HG02852 (cell line): ENCODE measurements around the gene DIMT1.

Source experiments
- ATAC-seq: cut with Tn5 transposase; IDR thresholded peaks from one replicate; pipeline ENCODE4 v1.9.1; 2021; ENCODE audit warnings: mild to moderate bottlenecking, moderate library complexity; ENCODE audit not compliant: unreplicated experiment

Gene DIMT1

DNA sequence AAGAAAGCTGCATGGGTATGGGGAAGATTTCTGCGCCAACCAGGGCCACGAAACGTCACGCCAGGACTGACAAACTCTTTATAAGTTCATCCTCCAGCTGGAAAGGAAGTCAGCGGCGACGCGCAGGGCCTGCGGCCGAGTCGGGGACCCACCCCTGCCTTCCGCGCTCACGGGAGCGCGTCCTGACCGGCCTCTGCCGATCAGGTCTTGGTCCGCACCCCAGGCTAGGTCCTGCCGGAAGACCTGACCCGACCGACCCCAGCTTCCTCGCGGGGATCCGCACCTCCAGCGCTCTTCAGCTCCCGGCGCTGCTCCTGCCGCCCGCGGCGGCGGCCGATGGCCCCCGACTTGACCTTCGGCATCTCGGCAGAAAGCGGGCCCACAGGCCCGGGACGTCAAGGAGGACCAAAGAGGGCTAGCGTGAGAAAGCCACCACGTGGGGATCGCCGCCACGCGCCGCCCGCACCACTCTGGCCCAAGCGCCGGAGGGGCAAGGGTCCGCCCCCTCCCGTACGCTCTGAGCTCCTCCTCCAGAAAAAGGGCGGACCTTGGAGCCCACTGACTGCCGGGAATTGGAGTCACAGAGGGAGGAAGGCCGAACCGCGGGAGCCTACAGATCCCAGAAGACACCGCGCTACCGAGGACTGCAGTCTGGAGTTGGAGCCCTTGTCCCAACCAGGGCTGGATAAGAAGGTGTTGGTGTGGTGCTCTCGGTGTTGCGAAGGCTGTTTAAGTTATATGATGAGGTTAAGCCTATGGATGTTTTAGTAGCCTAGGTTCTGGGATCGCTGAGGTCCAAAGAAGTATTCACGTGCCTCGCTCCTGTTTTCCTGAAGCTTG is at the start of gene DIMT1:
Gene DIMT1, minus strand, starts transcription at position 495 of the 840 bp plus-strand sequence. Its CDS starts 133 bp downstream, at position 362.
- peak; percentile 95 for ATAC-seq

DNA sequence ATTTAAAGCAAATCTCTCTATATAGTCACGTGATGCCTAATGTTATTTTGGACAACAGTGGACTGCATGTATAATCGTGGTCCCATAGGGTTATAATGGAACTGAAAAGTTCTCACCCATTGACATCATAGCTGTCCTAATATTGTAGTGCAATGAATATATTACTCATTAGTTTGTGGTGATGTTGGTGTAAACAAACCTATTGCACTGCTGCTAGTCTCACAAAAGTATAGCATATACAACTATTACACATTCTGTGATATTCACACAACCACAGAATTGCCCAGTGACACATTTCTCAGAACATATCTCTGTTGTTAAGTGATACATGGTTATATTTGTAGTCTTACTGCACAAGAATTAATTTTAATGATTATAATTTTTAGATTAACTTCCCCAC is 46.6 kb upstream of the DIMT1 start:
- no peak for ATAC-seq

DNA sequence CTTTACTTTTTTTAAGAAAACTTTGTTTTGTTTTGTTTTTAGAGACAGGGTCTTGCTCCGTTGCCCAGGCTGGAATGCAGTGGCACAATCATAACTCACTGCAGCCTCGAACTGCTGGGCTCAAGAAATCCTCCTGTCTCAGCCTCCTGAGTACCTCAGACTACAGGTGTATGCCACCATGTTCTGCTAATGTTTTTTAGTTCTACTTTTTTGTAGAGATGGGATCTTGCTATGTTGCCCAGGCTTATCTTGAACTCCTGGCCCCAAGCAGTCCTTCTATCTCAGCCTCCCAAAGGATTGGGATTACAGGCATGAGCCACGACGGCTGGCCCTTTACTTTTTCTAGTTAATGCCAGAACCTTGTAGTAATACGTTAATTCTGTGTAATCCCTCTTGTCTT is 44.8 kb upstream of the DIMT1 start:
- ATAC-seq, result no peak

DNA sequence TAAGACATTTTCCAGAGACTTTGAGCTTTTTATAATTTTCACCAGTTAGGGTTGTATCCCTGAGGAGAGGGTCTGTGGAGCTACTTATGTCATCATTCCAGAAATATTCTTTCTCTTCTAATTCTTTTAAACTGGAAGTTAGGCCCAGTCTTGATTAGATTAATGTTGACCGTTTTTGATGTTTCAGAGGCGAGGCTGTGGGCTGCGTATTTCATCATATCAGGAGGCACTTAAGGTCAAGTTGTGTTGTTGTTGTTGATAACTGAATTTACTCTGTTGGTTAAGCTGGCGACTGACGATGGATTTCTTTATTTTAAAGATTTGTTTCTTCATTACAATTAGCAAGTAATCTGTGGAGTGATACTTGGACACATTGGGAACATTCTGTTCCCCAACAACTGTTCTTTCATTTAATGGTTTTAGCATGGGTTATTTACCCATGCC is 28.9 kb upstream of the DIMT1 start:
- no peak for ATAC-seq

DNA sequence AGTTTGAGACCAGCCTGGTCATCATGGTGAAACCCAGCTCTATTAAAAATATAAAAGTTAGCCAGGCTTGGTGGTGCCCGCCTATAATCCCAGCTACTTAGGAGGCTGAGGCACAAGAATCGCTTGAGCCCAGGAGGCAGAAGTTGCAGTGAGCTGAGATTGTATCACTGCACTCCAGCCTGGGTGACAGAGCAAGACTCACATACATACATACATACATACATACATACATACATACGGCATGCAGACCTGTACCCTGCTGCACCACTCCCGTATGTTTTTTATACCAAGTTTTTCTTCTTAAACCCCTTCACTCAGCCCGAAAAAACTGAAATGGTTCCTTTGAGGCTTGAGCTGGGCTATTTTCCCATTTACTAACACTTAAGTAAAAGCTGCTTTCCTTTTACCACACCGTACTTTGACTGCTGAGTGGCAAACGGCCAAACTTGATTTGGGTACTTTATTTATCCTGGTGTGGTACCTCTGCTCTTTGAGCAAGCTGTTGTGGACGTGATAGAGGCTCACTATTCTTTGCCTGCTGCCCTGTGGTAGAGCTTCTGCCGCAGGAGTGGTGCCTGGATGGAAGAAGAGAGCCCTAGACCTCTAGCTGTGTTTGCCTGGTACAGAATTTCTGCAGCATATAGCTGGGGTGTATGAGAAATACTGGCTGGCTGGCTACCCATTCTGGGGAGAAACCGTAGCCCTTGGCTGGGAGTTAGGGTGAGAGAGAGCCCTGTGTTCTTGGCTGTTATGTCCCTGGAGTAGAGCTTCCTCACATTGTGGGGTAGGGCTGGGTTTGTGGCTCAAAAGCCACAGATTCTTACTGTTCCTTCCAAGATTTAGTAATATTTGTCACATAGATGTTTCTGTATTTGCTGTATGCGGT is 28.3 kb upstream of the DIMT1 start:
- no peak for ATAC-seq

DNA sequence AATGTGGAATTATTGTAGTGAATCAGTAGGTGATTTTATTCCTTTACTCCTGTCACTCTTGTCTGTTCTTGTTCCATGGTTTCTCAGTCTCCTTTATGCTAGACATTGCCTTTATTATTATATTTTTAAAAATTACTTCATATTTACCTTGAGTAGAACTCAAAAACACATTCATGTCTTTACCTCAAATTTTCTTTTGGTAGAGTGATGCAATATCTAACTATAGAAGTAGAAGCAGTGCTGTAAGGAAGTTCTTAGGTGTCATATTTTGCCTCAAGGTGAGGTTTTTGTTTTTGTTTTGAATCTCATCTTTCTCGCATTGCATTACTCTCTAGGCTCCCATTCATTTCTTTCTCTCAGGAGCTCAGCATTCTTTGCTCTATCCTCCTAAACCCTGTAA is 21.1 kb upstream of the DIMT1 start:
- no peak for ATAC-seq

DNA sequence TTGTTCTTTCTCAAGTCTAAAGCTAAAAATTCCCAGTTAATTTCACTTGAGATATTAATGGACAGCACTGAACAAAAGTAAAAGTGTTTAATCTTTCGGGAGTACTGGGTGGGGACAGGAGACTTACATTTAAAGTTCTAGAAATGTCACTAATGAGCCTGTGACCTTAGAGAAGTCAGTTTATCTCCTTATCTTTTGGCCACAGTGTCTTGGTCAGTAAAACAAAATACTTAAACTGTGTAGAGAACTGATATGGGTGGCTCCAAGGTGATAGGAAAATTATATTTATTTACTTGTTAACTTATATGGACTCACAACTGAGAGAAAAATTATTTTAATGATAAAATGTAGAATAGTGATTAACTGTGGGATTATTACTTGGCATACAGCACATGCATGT is 17.7 kb upstream of the DIMT1 start:
- no peak for ATAC-seq

DNA sequence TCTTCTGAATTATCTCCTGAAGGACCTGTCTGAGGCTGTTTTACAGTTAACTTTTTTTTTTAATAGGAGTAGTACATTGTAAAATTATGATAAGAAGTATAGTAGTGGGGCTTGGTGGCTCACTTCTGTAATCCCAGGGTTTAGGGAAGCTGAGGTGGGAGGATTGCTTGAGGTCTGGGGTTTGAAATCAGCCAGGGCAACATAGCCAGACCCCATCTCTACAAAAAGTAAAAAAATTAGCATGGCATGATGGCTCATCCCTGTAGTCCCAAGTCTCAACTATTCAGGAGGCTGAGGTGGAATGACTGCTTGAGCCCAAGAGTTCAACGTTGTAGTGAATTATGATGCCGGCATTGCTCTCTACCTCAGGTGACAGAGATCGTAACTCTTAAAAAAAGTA is 15.9 kb upstream of the DIMT1 start:
- ATAC-seq, result no peak

DNA sequence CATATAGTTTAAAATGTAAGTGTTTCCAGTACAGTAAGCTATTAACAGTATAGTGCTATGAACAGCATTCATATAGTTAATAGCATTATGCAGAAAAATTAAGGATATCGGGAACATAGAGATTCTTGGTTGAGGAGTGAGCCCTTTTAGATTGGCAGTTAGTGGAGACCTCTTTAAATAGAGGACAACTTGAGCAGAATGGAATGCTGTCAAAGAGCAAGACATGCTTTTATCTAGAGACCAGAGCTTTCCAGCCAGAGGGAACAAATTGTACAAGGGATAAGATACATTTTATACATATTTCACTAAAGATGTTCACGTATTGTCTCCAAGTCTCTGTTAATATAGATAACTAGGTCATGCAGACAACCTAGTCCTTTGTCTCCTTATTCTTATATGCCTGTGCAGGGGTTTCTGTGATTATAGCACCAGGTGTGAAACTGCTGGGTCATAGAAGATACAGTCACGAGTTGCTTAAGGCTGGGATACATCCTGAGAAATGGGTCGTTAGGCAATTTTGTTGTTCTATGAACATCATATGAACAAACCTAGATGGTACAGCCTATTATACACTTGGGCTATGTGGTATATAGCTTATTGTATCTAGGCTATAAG is 14.9 kb upstream of the DIMT1 start:
- ATAC-seq, result no peak

DNA sequence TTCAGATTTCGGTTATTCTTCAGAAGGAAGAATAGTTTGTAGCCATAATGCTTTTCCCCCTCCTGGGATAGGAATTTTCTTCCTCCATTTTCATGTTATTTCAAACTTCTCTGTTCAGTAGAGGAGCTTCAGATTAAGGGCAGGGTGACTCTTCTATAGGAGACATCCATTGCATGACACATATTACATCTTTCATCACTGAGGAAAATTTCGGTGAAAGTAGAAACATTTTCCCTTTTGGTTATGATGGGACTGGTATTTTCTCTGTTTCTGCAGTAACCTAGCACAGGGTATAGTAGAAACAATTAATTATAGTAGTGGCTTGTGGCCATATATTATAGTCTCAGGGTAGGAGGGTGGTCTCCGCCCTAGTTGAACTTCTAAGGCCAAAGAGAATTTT is 10.0 kb upstream of the DIMT1 start:
- ATAC-seq, result no peak

DNA sequence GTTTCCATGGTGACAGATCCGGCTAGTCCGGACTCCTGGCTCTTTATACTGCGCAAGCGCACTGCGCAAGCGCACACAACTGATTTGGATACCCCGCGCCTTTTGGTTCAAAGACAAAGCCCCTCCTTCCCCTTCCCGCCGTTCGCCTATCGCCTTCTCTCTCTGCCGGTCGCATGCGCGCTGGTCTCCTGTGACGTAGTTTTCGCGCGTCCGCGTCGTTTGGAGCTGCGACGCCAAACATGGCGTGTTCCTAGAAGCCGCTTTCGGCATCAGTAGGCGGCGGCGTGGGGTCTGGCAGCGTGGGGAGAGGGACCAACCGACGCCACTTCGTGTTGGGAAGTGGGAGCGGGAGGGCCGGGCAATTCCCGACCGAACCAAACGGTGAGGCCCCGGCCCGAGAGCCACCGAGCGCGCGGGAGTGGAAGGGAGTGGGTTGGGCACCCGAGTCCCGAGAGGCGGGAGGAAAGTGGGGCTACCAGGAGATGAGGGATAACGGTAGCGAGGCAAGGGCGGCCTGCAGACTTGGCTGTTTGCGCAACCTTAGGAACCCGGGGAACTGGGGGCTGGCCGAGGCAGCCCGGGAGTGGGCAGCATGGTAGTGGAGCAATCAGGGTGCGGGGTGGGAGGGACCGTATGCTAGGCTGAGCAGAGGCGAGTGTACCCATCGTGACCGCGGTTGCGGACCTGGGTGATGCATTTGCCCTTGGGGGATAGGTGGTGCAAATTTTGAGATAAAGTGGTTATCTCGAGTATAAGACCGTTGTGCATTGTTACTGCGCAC is 9.0 kb upstream of the DIMT1 start, which contains the start of gene IPO11:
Gene IPO11, plus strand, starts transcription at position 215 of the 781 bp plus-strand sequence. CDS start 24,517 bp downstream, outside the sequence.
- ATAC-seq, result peak; percentile 96

DNA sequence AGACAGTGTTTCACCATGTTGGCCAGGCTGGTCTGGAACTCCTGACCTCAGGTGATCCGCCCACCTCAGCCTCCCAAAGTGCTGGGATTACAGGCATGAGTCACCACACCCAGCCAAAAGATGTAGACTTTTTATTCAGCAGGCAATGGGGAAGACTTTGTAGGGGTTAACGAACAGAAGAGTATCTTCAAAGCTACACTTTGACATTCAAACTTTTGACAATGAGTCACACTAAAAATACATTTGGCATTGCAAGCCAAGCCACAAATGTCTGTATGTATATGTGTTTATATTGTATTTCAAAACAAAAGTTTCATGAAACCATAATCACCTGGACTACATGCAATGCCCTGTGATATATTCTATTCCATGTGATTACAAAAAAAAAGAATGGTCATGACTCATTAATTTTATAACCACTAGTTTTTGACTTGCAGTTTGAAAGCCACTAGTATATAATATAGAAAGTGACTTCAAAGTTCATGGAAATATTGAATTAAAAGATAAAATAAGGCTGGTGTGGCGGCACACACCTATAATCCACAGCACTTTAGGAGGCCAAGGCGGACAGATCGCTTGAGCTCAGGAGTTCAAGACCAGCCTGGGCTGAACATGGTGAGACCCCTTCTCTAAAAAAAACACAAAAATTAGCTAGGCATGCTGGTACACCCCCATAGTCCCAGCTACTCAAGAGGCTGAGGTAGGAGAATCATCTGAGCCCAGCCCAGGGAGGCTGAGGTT is 8.3 kb downstream of the DIMT1 start:
- no peak for ATAC-seq

DNA sequence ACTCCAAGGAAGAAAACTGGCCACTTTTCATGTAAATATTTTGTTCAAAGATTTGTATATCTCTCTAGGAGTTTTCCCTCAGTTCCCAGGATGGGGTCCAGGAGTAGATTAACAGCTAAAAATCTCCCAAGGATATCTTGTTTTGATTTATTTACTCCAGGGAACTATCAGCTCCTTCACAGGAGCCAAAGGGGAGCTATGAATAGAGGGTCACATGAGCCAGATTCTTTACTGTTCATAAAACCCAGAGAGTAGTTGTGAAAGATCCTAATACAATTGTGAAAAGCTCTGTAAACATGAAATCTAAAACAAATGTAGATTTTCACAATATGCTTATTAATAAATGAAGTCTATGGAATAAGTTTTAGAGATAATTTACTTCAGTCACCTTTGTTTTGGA is 16.9 kb downstream of the DIMT1 start:
- ATAC-seq, result no peak

DNA sequence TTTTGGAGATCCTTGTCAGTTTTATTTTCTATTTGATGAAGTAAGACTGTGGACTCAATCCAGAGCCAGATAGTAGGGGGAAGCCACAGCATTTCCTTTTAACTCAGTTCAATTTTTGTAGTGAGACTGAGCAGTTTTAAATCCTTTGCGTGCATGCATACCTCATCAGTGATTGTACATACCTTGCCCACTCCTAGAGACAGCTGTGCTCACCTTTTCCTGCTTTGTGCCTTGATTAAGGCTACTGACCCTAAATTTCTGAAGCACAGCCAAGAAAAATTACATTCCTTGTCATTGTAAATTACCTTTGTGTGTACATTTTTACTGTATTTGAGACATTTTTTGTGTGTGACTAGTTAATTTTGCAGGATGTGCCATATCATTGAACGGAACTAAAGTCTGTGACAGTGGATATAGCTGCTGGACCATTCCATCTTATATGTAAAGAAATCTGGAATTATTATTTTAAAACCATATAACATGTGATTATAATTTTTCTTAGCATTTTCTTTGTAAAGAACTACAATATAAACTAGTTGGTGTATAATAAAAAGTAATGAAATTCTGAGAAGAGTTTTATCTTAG is 17.8 kb downstream of the DIMT1 start:
- ATAC-seq, result no peak

DNA sequence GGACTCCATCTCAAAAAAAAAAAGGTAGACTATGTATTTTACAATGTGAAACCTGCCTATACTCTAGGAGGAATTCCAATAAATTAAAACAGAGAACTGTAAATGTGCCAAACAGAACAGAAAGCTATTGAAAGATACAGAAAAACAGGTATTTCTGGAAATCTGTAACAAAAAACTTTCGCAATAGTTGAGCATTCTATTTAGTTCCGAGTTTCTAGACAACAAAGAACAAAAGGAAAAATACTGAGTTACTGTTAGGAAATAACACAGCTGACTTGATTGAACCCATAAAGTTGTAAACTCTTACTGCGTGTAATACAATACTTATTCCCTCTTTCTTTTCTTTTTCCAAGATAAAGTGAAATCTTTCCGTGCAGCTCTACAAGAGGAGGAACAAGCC is 18.6 kb downstream of the DIMT1 start:
- ATAC-seq, result no peak

DNA sequence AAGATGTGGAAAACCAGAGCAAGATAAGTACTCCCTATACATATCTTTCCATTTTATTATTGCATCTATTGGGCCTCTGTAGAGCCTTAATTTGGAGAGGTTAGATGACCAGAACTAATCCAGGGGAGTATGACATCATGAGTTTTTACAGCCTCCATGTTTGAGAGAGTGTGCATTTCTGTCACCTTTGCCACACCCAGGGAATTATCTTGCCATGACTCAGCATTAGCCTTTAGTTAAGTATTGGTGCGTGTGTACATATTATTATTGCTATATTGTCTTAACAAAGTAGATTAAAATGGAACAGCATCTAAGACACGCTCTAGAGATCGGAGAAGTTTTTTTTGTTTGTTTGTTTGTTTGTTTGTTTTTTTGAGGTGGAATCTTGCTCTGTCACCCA is 27.6 kb downstream of the DIMT1 start:
- ATAC-seq, result no peak

DNA sequence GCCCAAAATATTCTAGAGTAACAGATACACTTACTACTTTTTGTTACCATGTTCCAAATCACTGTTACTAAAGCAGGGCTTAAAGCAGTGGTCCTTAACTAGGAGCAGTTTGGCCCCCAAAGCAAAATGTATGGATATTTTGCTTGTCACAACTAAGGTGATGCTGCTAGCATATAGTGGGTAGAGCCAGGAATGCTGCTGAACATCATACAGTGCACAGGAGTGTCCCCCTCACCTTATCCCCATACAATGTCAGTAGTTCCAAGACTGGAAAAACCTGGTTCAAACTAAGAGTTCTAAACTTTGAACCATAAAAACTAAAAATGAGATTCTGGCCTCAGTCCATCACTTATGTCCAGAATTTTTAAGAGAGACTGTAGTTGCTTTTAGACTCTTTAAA is 28.1 kb downstream of the DIMT1 start:
- no peak for ATAC-seq

DNA sequence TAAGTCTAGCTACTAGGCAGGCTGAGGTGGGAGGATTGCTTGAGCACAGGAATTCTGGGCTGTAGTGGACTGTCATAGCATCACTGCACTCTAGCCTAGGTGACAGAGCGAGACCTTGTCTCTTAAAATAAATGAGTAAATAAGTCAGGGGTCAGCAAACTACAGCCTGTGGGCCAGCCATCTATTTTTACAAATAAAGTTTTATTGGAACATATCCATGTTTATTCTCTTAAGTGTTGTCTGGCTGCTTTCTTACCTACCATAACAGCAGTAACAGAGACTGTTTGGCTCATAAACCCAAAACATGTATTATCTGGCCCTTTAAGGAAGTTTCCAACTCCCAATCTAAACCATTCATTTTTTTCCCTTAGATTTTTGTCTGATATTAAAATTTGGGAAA is 29.6 kb downstream of the DIMT1 start:
- ATAC-seq, result no peak

DNA sequence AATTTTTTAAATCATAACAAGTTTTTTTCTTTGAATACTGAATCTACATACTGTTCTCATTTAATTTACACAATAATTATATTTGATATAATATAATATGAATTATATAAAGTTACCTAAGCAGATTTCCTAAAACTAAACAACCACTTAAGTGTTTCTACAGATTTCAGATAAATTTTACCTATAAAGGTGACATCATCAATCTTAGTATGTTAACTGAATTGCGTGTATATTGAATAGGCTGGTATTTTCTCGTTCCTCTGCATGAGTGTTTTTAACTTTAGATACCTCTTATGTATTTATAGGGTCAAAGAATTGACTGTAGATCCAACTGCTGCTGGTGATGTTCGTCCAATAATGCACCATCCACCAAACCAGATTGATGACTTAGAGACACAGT is 30.3 kb downstream of the DIMT1 start:
- no peak for ATAC-seq

DNA sequence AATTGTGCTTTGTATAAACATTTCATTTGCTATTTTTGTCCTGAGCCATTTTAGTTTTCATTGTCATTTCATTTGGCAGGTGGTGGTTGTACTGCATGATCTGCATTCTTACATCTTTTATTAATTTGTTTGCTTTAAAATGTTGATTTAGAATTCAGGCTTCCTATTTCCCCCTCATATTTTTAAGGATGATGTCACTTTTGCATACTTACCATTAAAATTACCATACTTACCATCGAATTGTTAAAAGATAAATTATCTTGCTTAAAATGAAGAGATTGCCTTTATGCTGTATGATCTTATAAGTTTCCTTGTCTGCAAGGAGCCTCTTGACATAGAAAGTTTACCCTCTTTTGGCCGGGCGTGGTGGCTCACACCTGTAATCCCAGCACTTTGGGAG is 31.1 kb downstream of the DIMT1 start:
- no peak for ATAC-seq
